PFSK-1 (cell line): ENCODE results near the gene CATSPERE.

Experiments used
- FOXP2 ChIP-seq: optimal IDR thresholded peaks from 2 replicates; pipeline ENCODE3; 2011; ENCODE audit warnings: borderline replicate concordance, control low read depth, inconsistent platforms; ENCODE audit not compliant: insufficient read depth; ENCODE audit errors: extremely low read length, extremely low read depth
- POLR2AphosphoS5 ChIP-seq: IDR thresholded peaks from 2 replicates; pipeline ENCODE4 v1.6.1; 2012; ENCODE audit warnings: low read depth, mild to moderate bottlenecking, control low read depth, low read length, moderate library complexity
- REST ChIP-seq, 2 experiments: IDR thresholded peaks; 2 replicates each; pipeline versions ENCODE4 v1.6.1 to v1.8.0; 2011 to 2012; ENCODE audit warnings: low read depth in 2 of 2, low read length in 2 of 2, control low read depth in 1 of 2, inconsistent platforms in 1 of 2, mild to moderate bottlenecking in 1 of 2, moderate library complexity in 1 of 2; ENCODE audit not compliant: insufficient read depth in 1 of 2
- SIN3A ChIP-seq: IDR thresholded peaks from 2 replicates; pipeline ENCODE4 v1.6.1; 2012; ENCODE audit warnings: mild to moderate bottlenecking, low read length, moderate library complexity, borderline replicate concordance; ENCODE audit not compliant: insufficient read depth
- TAF1 ChIP-seq: IDR thresholded peaks from 2 replicates; pipeline ENCODE4 v1.6.1; 2012; ENCODE audit warnings: low read length, control low read depth, borderline replicate concordance; ENCODE audit not compliant: insufficient read depth

CATSPERE gene

GRCh38 chr1:244556263-244556662, 95.2 kb downstream of the CATSPERE start:
- TF ChIP-seq POLR2AphosphoS5 (no peak), FOXP2 (no peak), TAF1 (no peak), REST (IDR thresholded peaks at IDR 0.05; ENCODE audit: insufficient read depth in 1 of 2, low read depth in 2 of 2, low read length in 2 of 2) (no peak), SIN3A (no peak)

GRCh38 chr1:244557565-244557964, 96.5 kb downstream of the CATSPERE start:
- TF ChIP-seq SIN3A (no peak), FOXP2 (no peak), POLR2AphosphoS5 (no peak), TAF1 (no peak), REST (IDR thresholded peaks at IDR 0.05; ENCODE audit: insufficient read depth in 1 of 2, low read depth in 2 of 2, low read length in 2 of 2) (no peak)

GRCh38 chr1:244559561-244559960, 98.5 kb downstream of the CATSPERE start:
- no peak for TF ChIP-seq POLR2AphosphoS5
- no peak for TF ChIP-seq REST (IDR thresholded peaks at IDR 0.05; ENCODE audit: insufficient read depth in 1 of 2, low read depth in 2 of 2, low read length in 2 of 2)
- TF ChIP-seq FOXP2 = no peak
- no peak for TF ChIP-seq TAF1
- TF ChIP-seq SIN3A = no peak

- TF ChIP-seq SIN3A = no peak
- TF ChIP-seq FOXP2 = no peak
- TF ChIP-seq REST (IDR thresholded peaks at IDR 0.05; ENCODE audit: insufficient read depth in 1 of 2, low read depth in 2 of 2, low read length in 2 of 2) = no peak
- no peak for TF ChIP-seq TAF1
- no peak for TF ChIP-seq POLR2AphosphoS5
Measured at GRCh38 chr1:244573768-244574167, 112.7 kb downstream of the CATSPERE start.

- TF ChIP-seq FOXP2 = no peak
- no peak for TF ChIP-seq TAF1
- no peak for TF ChIP-seq POLR2AphosphoS5
- TF ChIP-seq SIN3A = no peak
- no peak for TF ChIP-seq REST (IDR thresholded peaks at IDR 0.05; ENCODE audit: insufficient read depth in 1 of 2, low read depth in 2 of 2, low read length in 2 of 2)
Measured at GRCh38 chr1:244576259-244576892, 115.3 kb downstream of the CATSPERE start.
